Osteocyte (in vitro differentiated cells): ENCODE results near the gene S100Z. TPM values are rescaled to one million over a fixed set of nuclear protein-coding genes. Genes with fewer than 3 reads are reported as not detected.

ENCODE experiments used
- DNase-seq: peaks from one replicate; pipeline ENCODE4 v3.0.0; 2021; ENCODE audit warnings: mixed read lengths; ENCODE audit not compliant: unreplicated experiment; ENCODE audit errors: extremely low spot score
- H3K27ac Mint-ChIP-seq: one replicate; pipeline ENCODE4 v1.8.0; 2021; ENCODE audit warnings: mild to moderate bottlenecking, mixed read lengths; ENCODE audit not compliant: unreplicated experiment
- H3K27me3 Mint-ChIP-seq: one replicate; pipeline ENCODE4 v1.8.0; 2021; ENCODE audit warnings: mixed read lengths; ENCODE audit not compliant: unreplicated experiment
- H3K36me3 Mint-ChIP-seq: one replicate; pipeline ENCODE4 v1.8.0; 2021; ENCODE audit warnings: mixed read lengths; ENCODE audit not compliant: unreplicated experiment
- H3K4me1 Mint-ChIP-seq: one replicate; pipeline ENCODE4 v1.8.0; 2021; ENCODE audit warnings: mixed read lengths; ENCODE audit not compliant: unreplicated experiment
- H3K4me3 Mint-ChIP-seq: one replicate; pipeline ENCODE4 v1.8.0; 2021; ENCODE audit warnings: mild to moderate bottlenecking, moderate library complexity, mixed read lengths; ENCODE audit not compliant: unreplicated experiment
- H3K9me3 Mint-ChIP-seq: one replicate; pipeline ENCODE4 v1.8.0; 2021; ENCODE audit warnings: mixed read lengths; ENCODE audit not compliant: unreplicated experiment
- CTCF ChIP-seq: fragments of 200-600 bp; sonication (generic); IDR thresholded peaks from 2 replicates; pipeline ENCODE4 v1.5.0; 2021; ENCODE audit warnings: antibody characterized with exemption, mild to moderate bottlenecking, moderate library complexity
- total RNA-seq: library from RNA; stranded (reverse); gene quantifications from 2 replicates; pipeline ENCODE4 v1.2.1, GENCODE V29; 2021

Gene S100Z
- total RNA-seq, 1 donor from 2014 or later, result not detected

DNA sequence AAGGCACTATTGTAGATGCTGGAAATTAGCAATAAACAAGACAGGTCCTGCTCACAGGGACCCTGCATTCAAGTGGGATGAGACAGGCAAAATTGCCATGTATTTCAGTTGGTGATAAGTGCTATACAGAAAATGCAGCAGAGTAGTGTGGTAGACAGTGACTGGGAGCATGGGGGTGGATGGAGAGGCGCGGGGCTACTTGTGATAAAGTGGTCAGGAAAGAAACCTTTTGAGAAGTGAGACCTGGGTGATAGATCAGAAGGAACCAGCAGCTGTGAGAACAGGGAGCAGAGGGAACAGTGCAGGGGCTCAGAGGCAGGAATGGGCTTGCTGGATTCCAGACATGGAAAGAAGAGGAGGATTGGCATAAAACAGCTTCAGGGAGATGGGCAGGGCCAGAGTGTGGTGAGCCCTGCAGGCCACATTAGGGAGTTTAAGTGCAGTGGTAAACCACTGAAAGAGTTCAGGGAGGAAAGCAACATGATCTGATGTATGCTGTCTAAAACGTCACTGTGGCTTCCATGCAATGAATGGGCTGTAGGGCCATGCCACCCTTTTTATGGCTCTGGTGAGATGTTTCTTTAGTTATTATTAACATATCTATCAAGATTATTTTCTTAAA, 110.3 kb downstream of the S100Z start:
- H3K27me3 Mint-ChIP-seq, result no peaks in the 10 kb centered on the region
- H3K27ac Mint-ChIP-seq, result peak overlapping the region; percentile 78
- H3K4me3 Mint-ChIP-seq, result no peak overlapping the region
- no peak for TF ChIP-seq CTCF
- no peaks in the 10 kb centered on the region for H3K9me3 Mint-ChIP-seq
- DNase-seq, result no peak
- peaks cover 2% of the 10 kb centered on the region for H3K36me3 Mint-ChIP-seq
- H3K4me1 Mint-ChIP-seq, result peaks cover 35% of the 10 kb centered on the region

DNA sequence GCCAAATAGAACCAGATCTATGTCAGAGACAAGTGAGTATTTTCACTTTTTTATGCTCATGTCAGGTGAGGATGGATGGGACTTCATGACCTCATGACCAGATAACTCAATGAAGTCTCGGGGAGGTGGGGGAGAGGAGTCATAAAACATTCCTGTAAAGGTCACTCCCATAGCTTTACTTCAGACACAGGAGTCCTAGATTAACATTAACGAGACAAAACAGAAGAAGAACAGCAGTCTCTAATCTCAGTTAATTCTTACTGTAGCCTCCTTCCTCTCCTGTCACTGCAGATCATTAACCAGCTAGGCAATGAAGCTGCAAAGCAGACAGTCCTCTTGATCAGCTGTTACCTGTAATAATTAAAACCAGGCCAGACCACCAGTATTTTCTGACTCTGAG, 114.2 kb downstream of the S100Z start:
- Mint-ChIP-seq H3K4me1 (peaks cover 17% of the 10 kb centered on the region), H3K4me3 (no peak overlapping the region), H3K36me3 (no peaks in the 10 kb centered on the region), H3K27me3 (no peaks in the 10 kb centered on the region), H3K27ac (no peak overlapping the region), H3K9me3 (no peaks in the 10 kb centered on the region)
- TF ChIP-seq CTCF, result no peak
- no peak for DNase-seq

Other genes with a start within 250 kb of the S100Z start
- 13.0 and 14.1 TPM in 2 replicates for gene F2RL2, start 226.6 kb upstream of the S100Z start, total RNA-seq
- gene F2R, start 133.9 kb upstream of the S100Z start, total RNA-seq, result 108 and 113 TPM in 2 replicates
- gene F2RL1, start 31.0 kb upstream of the S100Z start, total RNA-seq, result 2.0 and 2.1 TPM in 2 replicates
- 7.1 and 9.6 TPM in 2 replicates for gene CRHBP, start 103.0 kb downstream of the S100Z start, total RNA-seq
- 22.7 and 23.7 TPM in 2 replicates for gene AGGF1, start 180.4 kb downstream of the S100Z start, total RNA-seq
- 18.0 and 21.0 TPM in 2 replicates for gene ZBED3, start 237.3 kb downstream of the S100Z start, total RNA-seq